Testis (tissue), 3 donors: Measurements from ENCODE around the gene RBFOX1. TPM values are rescaled to one million over a fixed set of nuclear protein-coding genes. Genes with fewer than 3 reads are reported as not detected.

Experiments
- DNase-seq: peaks from one replicate; pipeline ENCODE4 v3.0.0-alpha.2; 2019
- H3K27ac ChIP-seq, 2 donors: fragments of 200-600 bp; sonication (generic); one replicate each; pipeline ENCODE4 v1.5.1; 2019
- H3K27me3 ChIP-seq: fragments of 200-600 bp; sonication (generic); one replicate; pipeline ENCODE4 v1.5.1; 2019
- H3K36me3 ChIP-seq: fragments of 200-600 bp; sonication (generic); one replicate; pipeline ENCODE4 v1.5.1; 2017; ENCODE audit warnings: low read depth; ENCODE audit errors: missing control alignments
- H3K4me1 ChIP-seq: fragments of 200-600 bp; sonication (generic); one replicate; pipeline ENCODE4 v1.5.1; 2019
- H3K4me3 ChIP-seq, 2 donors: fragments of 200-600 bp; sonication (generic); one replicate each; pipeline ENCODE4 v1.5.1; 2017 to 2019
- H3K9me3 ChIP-seq: fragments of 200-600 bp; sonication (generic); one replicate; pipeline ENCODE4 v1.5.1; 2017
- POLR2A ChIP-seq: fragments of 450-650 bp; IDR thresholded peaks from one replicate; pipeline ENCODE4 v1.6.1; 2017; ENCODE audit warnings: antibody characterized with exemption, mild to moderate bottlenecking, moderate library complexity
- WGBS, 2 donors: methylation state at CpG; one replicate each; pipeline ENCODE4 v1.1.5; 2018; 5-methylcytosine and 5-hydroxymethylcytosine counted together
- intact Hi-C: fragments of 100-400 bp; cut with DNase I; formaldehyde crosslinking; loops from one replicate; pipeline ENCODE4 v1.15.1; 2023; ENCODE audit warnings: low total_unique reads
- polyA plus RNA-seq: library from polyadenylated mRNA; stranded (reverse); fragments of 350-450 nt; fragmentation: Illumina TruSeq; extraction: RNeasy Lipid Tissue Mini Kit (QIAGEN cat#74804); gene quantifications from one replicate; pipeline ENCODE4 v1.2.3, GENCODE V29; 2014; ENCODE audit warnings: low read depth, low replicate concordance; ENCODE audit not compliant: insufficient read depth
- total RNA-seq, 2 donors: library from RNA; depleted of rRNA; stranded (reverse); fragments of >200 nt; gene quantifications; one replicate each; pipeline ENCODE4 v1.2.3, GENCODE V29; 2016
- TF ChIP-seq, protein P1 (sequence below), 3 experiments: fragments of 450-650 bp in 2 of 3; fragments of 200-600 bp in 1 of 3; sonication (generic) in 1 of 3; IDR thresholded peaks; one replicate each; pipeline ENCODE4 v1.5.1; 2016 to 2019; ENCODE audit warnings: antibody characterized with exemption in 3 of 3, mild to moderate bottlenecking in 2 of 3, moderate library complexity in 1 of 3

Gene RBFOX1
- total and polyA plus RNA-seq, 3 donors from 2014 or later = 0.68 to 2.8 (median 1.1) TPM

- no peaks in the 10 kb centered on the region for H3K9me3 ChIP-seq
- no peak overlapping the region for H3K27ac ChIP-seq
- no peak for TF ChIP-seq POLR2A
- TF ChIP-seq, protein P1, sequence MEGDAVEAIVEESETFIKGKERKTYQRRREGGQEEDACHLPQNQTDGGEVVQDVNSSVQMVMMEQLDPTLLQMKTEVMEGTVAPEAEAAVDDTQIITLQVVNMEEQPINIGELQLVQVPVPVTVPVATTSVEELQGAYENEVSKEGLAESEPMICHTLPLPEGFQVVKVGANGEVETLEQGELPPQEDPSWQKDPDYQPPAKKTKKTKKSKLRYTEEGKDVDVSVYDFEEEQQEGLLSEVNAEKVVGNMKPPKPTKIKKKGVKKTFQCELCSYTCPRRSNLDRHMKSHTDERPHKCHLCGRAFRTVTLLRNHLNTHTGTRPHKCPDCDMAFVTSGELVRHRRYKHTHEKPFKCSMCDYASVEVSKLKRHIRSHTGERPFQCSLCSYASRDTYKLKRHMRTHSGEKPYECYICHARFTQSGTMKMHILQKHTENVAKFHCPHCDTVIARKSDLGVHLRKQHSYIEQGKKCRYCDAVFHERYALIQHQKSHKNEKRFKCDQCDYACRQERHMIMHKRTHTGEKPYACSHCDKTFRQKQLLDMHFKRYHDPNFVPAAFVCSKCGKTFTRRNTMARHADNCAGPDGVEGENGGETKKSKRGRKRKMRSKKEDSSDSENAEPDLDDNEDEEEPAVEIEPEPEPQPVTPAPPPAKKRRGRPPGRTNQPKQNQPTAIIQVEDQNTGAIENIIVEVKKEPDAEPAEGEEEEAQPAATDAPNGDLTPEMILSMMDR (IDR thresholded peaks at IDR 0.05) = no peak
- H3K27me3 ChIP-seq = no peaks in the 10 kb centered on the region
- 84 to 85% methylated on average over 4 of the region's 4 CpGs for WGBS, 2 donors
- H3K36me3 ChIP-seq = no peaks in the 10 kb centered on the region
- intact Hi-C loops = no loop called here
- no peak for DNase-seq
- H3K4me3 ChIP-seq = no peak overlapping the region
- H3K4me1 ChIP-seq = no peaks in the 10 kb centered on the region
These were observed 10.0 kb downstream of the RBFOX1 start for GRCh38 chr16:7342598-7342997.

- 80 to 88% methylated on average over 6 of the region's 6 CpGs for WGBS, 2 donors
- H3K27ac ChIP-seq = no peak overlapping the region
- intact Hi-C loops = no loop called here
- H3K4me1 ChIP-seq = no peaks in the 10 kb centered on the region
- H3K36me3 ChIP-seq = no peaks in the 10 kb centered on the region
- DNase-seq = no peak
- TF ChIP-seq POLR2A = no peak
- TF ChIP-seq, protein P1 (IDR thresholded peaks at IDR 0.05) = no peak
- H3K4me3 ChIP-seq = no peak overlapping the region
- no peaks in the 10 kb centered on the region for H3K27me3 ChIP-seq
- no peaks in the 10 kb centered on the region for H3K9me3 ChIP-seq
These were observed 10.6 kb downstream of the RBFOX1 start for GRCh38 chr16:7343243-7343642.

DNA sequence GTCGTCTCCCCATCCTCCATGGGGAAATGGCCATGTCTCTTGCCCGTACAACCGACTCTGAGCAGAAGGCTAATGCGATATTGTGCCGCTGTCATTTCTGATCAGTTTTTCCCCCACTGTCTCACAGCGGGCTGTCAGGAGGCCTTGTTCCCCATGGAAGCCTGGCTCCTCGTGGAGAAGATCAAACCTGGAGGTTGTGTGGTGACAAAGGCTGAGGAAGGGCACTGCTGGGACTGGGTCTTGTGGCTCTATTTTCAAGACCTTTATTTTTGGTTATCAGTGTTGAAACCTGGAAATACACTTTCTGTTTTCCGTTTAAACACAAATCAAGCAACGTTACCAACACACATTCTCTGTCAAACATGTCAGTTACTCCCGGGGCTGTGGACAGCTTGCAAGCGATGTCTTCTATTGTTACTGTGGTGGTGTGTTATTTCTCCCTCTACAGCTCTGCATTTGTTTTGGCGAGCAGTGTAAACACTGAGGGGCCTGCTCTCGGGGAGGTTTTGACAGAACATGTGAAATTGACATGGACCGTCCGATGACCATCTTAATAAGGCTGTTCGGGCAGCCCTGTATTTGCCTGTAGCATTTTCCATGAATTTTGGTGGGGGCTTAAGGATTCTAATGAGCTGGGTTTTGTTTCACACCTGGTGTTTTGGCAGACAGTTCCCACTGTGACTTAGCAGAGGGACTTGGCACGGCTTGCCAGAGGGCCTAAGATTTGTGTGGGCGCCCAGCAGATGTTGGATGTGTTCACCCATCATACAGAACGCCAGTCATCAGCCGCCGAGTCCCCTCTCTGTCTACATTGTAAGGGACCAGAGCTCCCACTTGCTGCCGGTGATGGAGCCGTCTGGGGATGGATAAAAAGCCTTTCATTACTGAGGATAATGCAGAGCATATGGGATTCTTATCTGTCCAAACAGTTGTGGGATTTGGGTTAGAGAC, 12.5 kb downstream of the RBFOX1 start:
- Histone ChIP-seq H3K27me3 (no peaks in the 10 kb centered on the region), H3K9me3 (no peaks in the 10 kb centered on the region), H3K4me3 (no peak overlapping the region), H3K36me3 (no peaks in the 10 kb centered on the region), H3K4me1 (no peaks in the 10 kb centered on the region), H3K27ac (no peak overlapping the region)
- intact Hi-C loops = no loop called here
- TF ChIP-seq, protein P1 (IDR thresholded peaks at IDR 0.05) = no peak
- no peak for DNase-seq
- WGBS, 2 donors = 83 to 84% methylated on average over 23 of the region's 23 CpGs

DNA sequence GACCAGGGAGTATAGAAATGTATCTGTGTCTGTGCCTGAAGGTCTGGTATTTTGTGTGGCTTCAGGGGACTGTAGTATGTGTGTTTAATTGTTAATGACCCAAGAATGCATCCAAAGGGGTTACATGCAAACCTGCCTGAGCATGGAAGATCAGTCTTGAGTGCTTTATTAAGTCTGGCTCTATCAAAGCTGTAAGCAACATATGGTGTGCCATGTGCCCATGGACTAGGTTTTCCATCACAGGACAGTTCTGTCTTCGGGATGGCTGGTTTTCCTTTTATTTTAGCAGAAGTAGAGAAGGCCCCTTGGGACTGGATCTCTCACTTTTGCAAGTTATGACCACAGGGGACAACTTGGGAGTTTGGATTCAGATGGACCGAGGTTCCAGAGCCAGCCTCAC, 18.2 kb downstream of the RBFOX1 start:
- H3K27ac ChIP-seq = no peak overlapping the region
- no peaks in the 10 kb centered on the region for H3K36me3 ChIP-seq
- H3K27me3 ChIP-seq = no peaks in the 10 kb centered on the region
- no peak overlapping the region for H3K4me3 ChIP-seq
- intact Hi-C loops = no loop called here
- TF ChIP-seq, protein P1 (IDR thresholded peaks at IDR 0.05) = no peak
- TF ChIP-seq POLR2A = no peak
- no peak for DNase-seq
- H3K9me3 ChIP-seq = no peaks in the 10 kb centered on the region
- 92 to 93% methylated on average over 2 of the region's 2 CpGs for WGBS, 2 donors
- no peaks in the 10 kb centered on the region for H3K4me1 ChIP-seq
